ENCODE data around the gene ABCB11. TPM values are rescaled to one million over a fixed set of nuclear protein-coding genes. Genes with fewer than 3 reads are reported as not detected.

ABCB11 gene
- total RNA-seq, 1 experiment from 2014 or later, result 0.11 TPM

GRCh38 chr2:169007941-169008340, 23.2 kb downstream of the ABCB11 start:
- no peak for DNase-seq
- no TSS peak for BruUV-seq (replicated peaks)
- Histone ChIP-seq H3K4me1 (ENCODE audit: insufficient read depth, low read length) (peaks cover 40% of the 10 kb centered on the region), H2AFZ (ENCODE audit: low read length) (no peak overlapping the region), H3K9ac (ENCODE audit: low read length) (no peak overlapping the region), H3K27ac (ENCODE audit: low read length) (no peak overlapping the region), H3K9me3 (ENCODE audit: low read length) (no peaks in the 10 kb centered on the region), H3F3A (ENCODE audit: low read length, unreplicated experiment) (peaks cover 18% of the 10 kb centered on the region), H3K9me2 (replicated peaks; ENCODE audit: low read length) (no peaks in the 10 kb centered on the region), H3K4me3 (ENCODE audit: low read length) (no peak overlapping the region), H3K4me2 (ENCODE audit: low read length) (no peak overlapping the region), H4K20me1 (ENCODE audit: low read length) (no peaks in the 10 kb centered on the region), H3K27me3 (ENCODE audit: low read length) (no peaks in the 10 kb centered on the region), H3K79me2 (ENCODE audit: low read length) (no peaks in the 10 kb centered on the region), H3K36me3 (ENCODE audit: low read depth, low read length) (no peaks in the 10 kb centered on the region)
- ChIA-PET CTCF (no interaction called here), POLR2A (ENCODE audit: unreplicated experiment) (no interaction called here)
- ATAC-seq, result no peak
- intact Hi-C loops (cut with micrococcal nuclease), result no loop called here
- TF ChIP-seq CTCF (conservative IDR thresholded peaks at IDR 0.05; ENCODE audit: low read depth, low read length) (no peak), EZH2 (IDR thresholded peaks at IDR 0.05; ENCODE audit: low read length, unreplicated experiment) (no peak), EZH2phosphoT487 (IDR thresholded peaks at IDR 0.05; ENCODE audit: borderline replicate concordance, low read length) (no peak)

GRCh38 chr2:169007356-169007755, 23.8 kb downstream of the ABCB11 start:
- ChIA-PET POLR2A (ENCODE audit: unreplicated experiment) (no interaction called here), CTCF (no interaction called here)
- Histone ChIP-seq H3K79me2 (ENCODE audit: low read length) (no peaks in the 10 kb centered on the region), H3K9me2 (replicated peaks; ENCODE audit: low read length) (no peaks in the 10 kb centered on the region), H3K36me3 (ENCODE audit: low read depth, low read length) (no peaks in the 10 kb centered on the region), H3K9me3 (ENCODE audit: low read length) (no peaks in the 10 kb centered on the region), H3K9ac (ENCODE audit: low read length) (no peak overlapping the region), H3K4me3 (ENCODE audit: low read length) (no peak overlapping the region), H3K4me1 (ENCODE audit: insufficient read depth, low read length) (peaks cover 34% of the 10 kb centered on the region), H2AFZ (ENCODE audit: low read length) (no peak overlapping the region), H3F3A (ENCODE audit: low read length, unreplicated experiment) (peaks cover 18% of the 10 kb centered on the region), H3K27me3 (ENCODE audit: low read length) (no peaks in the 10 kb centered on the region), H3K27ac (ENCODE audit: low read length) (no peak overlapping the region), H3K4me2 (ENCODE audit: low read length) (no peak overlapping the region), H4K20me1 (ENCODE audit: low read length) (no peaks in the 10 kb centered on the region)
- intact Hi-C loops (cut with micrococcal nuclease), result no loop called here
- no peak for DNase-seq
- TF ChIP-seq EZH2 (IDR thresholded peaks at IDR 0.05; ENCODE audit: low read length, unreplicated experiment), result no peak
- TF ChIP-seq CTCF (conservative IDR thresholded peaks at IDR 0.05; ENCODE audit: low read depth, low read length), result no peak
- TF ChIP-seq EZH2phosphoT487 (IDR thresholded peaks at IDR 0.05; ENCODE audit: borderline replicate concordance, low read length), result no peak
- BruUV-seq (replicated peaks), result no TSS peak
- ATAC-seq, result no peak

- CTCF ChIA-PET, result no interaction called here
- Histone ChIP-seq H3F3A (ENCODE audit: low read length, unreplicated experiment) (peaks cover 15% of the 10 kb centered on the region), H3K36me3 (ENCODE audit: low read depth, low read length) (no peaks in the 10 kb centered on the region), H3K4me3 (ENCODE audit: low read length) (no peak overlapping the region), H3K4me2 (ENCODE audit: low read length) (no peak overlapping the region), H4K20me1 (ENCODE audit: low read length) (no peaks in the 10 kb centered on the region), H3K4me1 (ENCODE audit: insufficient read depth, low read length) (peaks cover 29% of the 10 kb centered on the region), H2AFZ (ENCODE audit: low read length) (no peak overlapping the region), H3K9ac (ENCODE audit: low read length) (no peak overlapping the region), H3K79me2 (ENCODE audit: low read length) (no peaks in the 10 kb centered on the region), H3K9me3 (ENCODE audit: low read length) (no peaks in the 10 kb centered on the region), H3K27ac (ENCODE audit: low read length) (no peak overlapping the region), H3K9me2 (replicated peaks; ENCODE audit: low read length) (no peaks in the 10 kb centered on the region), H3K27me3 (ENCODE audit: low read length) (no peaks in the 10 kb centered on the region)
- TF ChIP-seq CTCF (conservative IDR thresholded peaks at IDR 0.05; ENCODE audit: low read depth, low read length) (no peak), EZH2phosphoT487 (IDR thresholded peaks at IDR 0.05; ENCODE audit: borderline replicate concordance, low read length) (no peak), EZH2 (IDR thresholded peaks at IDR 0.05; ENCODE audit: low read length, unreplicated experiment) (no peak)
- DNase-seq (no peak), ATAC-seq (no peak)
- POLR2A ChIA-PET (ENCODE audit: unreplicated experiment), result interaction anchor here (0.6 kb wide), 1 partner anchor 31 kb away, joined by 3 read pairs; no protein-coding TSS in a partner anchor
- BruUV-seq (replicated peaks), result no TSS peak
- intact Hi-C loops (cut with micrococcal nuclease), result no loop called here
Measured at GRCh38 chr2:169006665-169007064, 24.5 kb downstream of the ABCB11 start.
